NCI-H2107 (cell line): ENCODE data around the gene IQGAP2.
"Not testable (repeated sequence)": the region's sequence is repeated elsewhere in the genome, so short reads cannot be mapped to it uniquely, and the experiment has no call there.

Experiments used
- DNase-seq: peaks from one replicate; lab custom pipeline; 2025; lab: John Stamatoyannopoulos, UW

IQGAP2 gene

GRCh38 chr5:76579166-76579937 is 176.3 kb downstream of the IQGAP2 start:
- DNase-seq, result no peak

- no peak for DNase-seq
These were observed 177.9 kb downstream of the IQGAP2 start for GRCh38 chr5:76580981-76581380.

- no peak for DNase-seq
These were observed 179.4 kb downstream of the IQGAP2 start for GRCh38 chr5:76582230-76583162.

- no peak for DNase-seq
These were observed 180.3 kb downstream of the IQGAP2 start for GRCh38 chr5:76583163-76584047.

GRCh38 chr5:76585783-76586217 is 182.7 kb downstream of the IQGAP2 start:
- DNase-seq, result no peak

- DNase-seq, result no peak
These were observed 183.4 kb downstream of the IQGAP2 start for GRCh38 chr5:76586531-76586930.

GRCh38 chr5:76590027-76590426 is 186.9 kb downstream of the IQGAP2 start:
- no peak for DNase-seq

- DNase-seq, result no peak
These were observed 188.3 kb downstream of the IQGAP2 start for GRCh38 chr5:76591366-76591765.

- DNase-seq, result no peak
These were observed 189.6 kb downstream of the IQGAP2 start for GRCh38 chr5:76592692-76593091.

- DNase-seq, result no peak
These were observed 191.0 kb downstream of the IQGAP2 start for GRCh38 chr5:76594107-76594506.

GRCh38 chr5:76595755-76596481 is 192.8 kb downstream of the IQGAP2 start:
- DNase-seq, result no peak

GRCh38 chr5:76598531-76598930 is 195.4 kb downstream of the IQGAP2 start:
- DNase-seq, result no peak

GRCh38 chr5:76600716-76601115 is 197.6 kb downstream of the IQGAP2 start:
- DNase-seq, result no peak

- DNase-seq, result peak; percentile 21
These were observed 198.4 kb downstream of the IQGAP2 start for GRCh38 chr5:76601470-76601869.

GRCh38 chr5:76602094-76602726 is 199.1 kb downstream of the IQGAP2 start:
- DNase-seq, result no peak

- not testable (repeated sequence) for DNase-seq
These were observed 200.9 kb downstream of the IQGAP2 start for GRCh38 chr5:76603991-76604390.

- DNase-seq, result no peak
These were observed 201.8 kb downstream of the IQGAP2 start for GRCh38 chr5:76604838-76605237.

GRCh38 chr5:76606701-76607100 is 203.6 kb downstream of the IQGAP2 start:
- DNase-seq, result no peak

- DNase-seq, result no peak
These were observed 204.3 kb downstream of the IQGAP2 start for GRCh38 chr5:76607353-76607871.

GRCh38 chr5:76608833-76609232 is 205.7 kb downstream of the IQGAP2 start:
- no peak for DNase-seq

- no peak for DNase-seq
These were observed 207.1 kb downstream of the IQGAP2 start for GRCh38 chr5:76610196-76610595.
